HL-60 (cell line): ENCODE data around the gene OR9Q1.

Experiments
- DNase-seq, 2 experiments: peaks; one replicate each; pipeline ENCODE4 v3.0.0-alpha.2; 2010 to 2020; ENCODE audit warnings: low read depth in 1 of 2, low spot score in 1 of 2
- H3K27ac ChIP-seq: fragments of 250-450 bp; sonication (Bioruptor Pico); replicated peaks from 2 replicates; pipeline ENCODE4 v1.5.1; 2020; ENCODE audit warnings: mild to moderate bottlenecking, moderate library complexity
- H3K27me3 ChIP-seq: fragments of 250-450 bp; sonication (Bioruptor Pico); 2 replicates; pipeline ENCODE4 v1.5.1; 2021; ENCODE audit warnings: mild to moderate bottlenecking, moderate library complexity; ENCODE audit not compliant: insufficient read depth, poor library complexity, severe bottlenecking
- H3K4me3 ChIP-seq: replicated peaks from 2 replicates; pipeline ENCODE4 v1.5.1; 2011; ENCODE audit warnings: mild to moderate bottlenecking, control low read depth, low read length; ENCODE audit not compliant: insufficient read depth
- CTCF ChIP-seq: IDR thresholded peaks from one replicate; pipeline ENCODE4 v1.5.1; 2011; ENCODE audit warnings: low read length, control low read depth, inconsistent platforms; ENCODE audit not compliant: insufficient read depth
- GABPA ChIP-seq: IDR thresholded peaks from 2 replicates; pipeline ENCODE4 v1.6.1; 2012; ENCODE audit warnings: low read depth
- POLR2AphosphoS5 ChIP-seq: IDR thresholded peaks from 2 replicates; pipeline ENCODE4 v1.6.1; 2012; ENCODE audit warnings: low read depth
- REST ChIP-seq: IDR thresholded peaks from 2 replicates; pipeline ENCODE4 v1.6.1; 2012; ENCODE audit warnings: low read depth; ENCODE audit not compliant: insufficient replicate concordance
- SPI1 ChIP-seq: IDR thresholded peaks from 2 replicates; pipeline ENCODE4 v1.6.1; 2012; ENCODE audit warnings: low read depth, mild to moderate bottlenecking, borderline replicate concordance

Gene OR9Q1

GRCh38 chr11:58142761-58143160 is 119.1 kb downstream of the OR9Q1 start:
- H3K4me3 ChIP-seq: no peak overlapping the region
- TF ChIP-seq CTCF: no peak
- TF ChIP-seq POLR2AphosphoS5: no peak
- no peak for TF ChIP-seq GABPA
- no peak for TF ChIP-seq SPI1
- TF ChIP-seq REST: no peak
- no peak overlapping the region for H3K27ac ChIP-seq
- no peaks in the 10 kb centered on the region for H3K27me3 ChIP-seq
- DNase-seq: no peak

- H3K27me3 ChIP-seq: no peaks in the 10 kb centered on the region
- DNase-seq: no peak
- TF ChIP-seq GABPA (no peak), POLR2AphosphoS5 (no peak), SPI1 (no peak), CTCF (no peak), REST (no peak)
- no peak overlapping the region for H3K27ac ChIP-seq
- no peak overlapping the region for H3K4me3 ChIP-seq
Observed at GRCh38 chr11:58152781-58153180, 129.1 kb downstream of the OR9Q1 start.

GRCh38 chr11:58164389-58164788 is 140.7 kb downstream of the OR9Q1 start:
- no peak for TF ChIP-seq GABPA
- no peak for TF ChIP-seq SPI1
- no peak for TF ChIP-seq POLR2AphosphoS5
- TF ChIP-seq REST: no peak
- TF ChIP-seq CTCF: no peak
- H3K4me3 ChIP-seq: no peak overlapping the region
- H3K27ac ChIP-seq: no peak overlapping the region
- H3K27me3 ChIP-seq: no peaks in the 10 kb centered on the region
- no peak for DNase-seq
